22Rv1 (cell line): ENCODE data around the gene ATXN7L1.

ENCODE experiments used
- ZFX ChIP-seq: fragments of 450-650 bp; IDR thresholded peaks from 2 replicates; pipeline ENCODE4 v1.6.1; 2017; ENCODE audit warnings: antibody characterized with exemption, borderline replicate concordance
- TF ChIP-seq, protein P1 (sequence below): fragments of 450-650 bp; IDR thresholded peaks from 2 replicates; pipeline ENCODE4 v1.5.1; 2017; ENCODE audit warnings: mild to moderate bottlenecking

DNA sequence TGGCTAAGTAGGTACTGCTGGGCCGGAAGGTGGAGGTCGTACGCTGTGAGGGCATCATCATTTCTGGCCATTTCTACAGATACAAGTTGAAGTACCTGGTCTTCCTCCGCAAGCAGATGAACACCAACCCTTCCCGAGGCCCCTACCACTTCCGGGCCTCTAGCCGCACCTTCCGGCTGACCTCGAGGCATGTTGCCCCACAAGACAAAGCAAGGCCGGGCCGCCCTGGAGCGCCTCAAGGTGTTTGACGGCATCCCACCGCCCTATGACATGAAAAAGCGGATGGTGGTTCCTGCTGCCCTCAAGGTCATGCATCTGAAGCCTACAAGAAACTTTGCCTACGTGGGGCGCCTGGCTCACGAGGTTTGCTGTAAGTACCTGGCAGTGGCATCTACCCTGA is 56.8 kb downstream of the ATXN7L1 start:
- TF ChIP-seq, protein P1, sequence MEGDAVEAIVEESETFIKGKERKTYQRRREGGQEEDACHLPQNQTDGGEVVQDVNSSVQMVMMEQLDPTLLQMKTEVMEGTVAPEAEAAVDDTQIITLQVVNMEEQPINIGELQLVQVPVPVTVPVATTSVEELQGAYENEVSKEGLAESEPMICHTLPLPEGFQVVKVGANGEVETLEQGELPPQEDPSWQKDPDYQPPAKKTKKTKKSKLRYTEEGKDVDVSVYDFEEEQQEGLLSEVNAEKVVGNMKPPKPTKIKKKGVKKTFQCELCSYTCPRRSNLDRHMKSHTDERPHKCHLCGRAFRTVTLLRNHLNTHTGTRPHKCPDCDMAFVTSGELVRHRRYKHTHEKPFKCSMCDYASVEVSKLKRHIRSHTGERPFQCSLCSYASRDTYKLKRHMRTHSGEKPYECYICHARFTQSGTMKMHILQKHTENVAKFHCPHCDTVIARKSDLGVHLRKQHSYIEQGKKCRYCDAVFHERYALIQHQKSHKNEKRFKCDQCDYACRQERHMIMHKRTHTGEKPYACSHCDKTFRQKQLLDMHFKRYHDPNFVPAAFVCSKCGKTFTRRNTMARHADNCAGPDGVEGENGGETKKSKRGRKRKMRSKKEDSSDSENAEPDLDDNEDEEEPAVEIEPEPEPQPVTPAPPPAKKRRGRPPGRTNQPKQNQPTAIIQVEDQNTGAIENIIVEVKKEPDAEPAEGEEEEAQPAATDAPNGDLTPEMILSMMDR = no peak
- no peak for TF ChIP-seq ZFX
